ENCODE data around the gene C1orf159. TPM values are rescaled to one million over a fixed set of nuclear protein-coding genes. Genes with fewer than 3 reads are reported as not detected.

C1orf159 gene
- polyA plus RNA-seq, 2 of the 4 experiments (the other 2 are of a cell fraction), result 4.0 to 10.2 TPM

GRCh38 chr1:1092149-1092855 lies 23.6 kb downstream of the C1orf159 start:
- no peak overlapping the region for H3K4me2 ChIP-seq
- no peak for TF ChIP-seq ELK1 (IDR thresholded peaks at IDR 0.05; ENCODE audit: low read depth, low read length)
- no peak for TF ChIP-seq EHMT2 (IDR thresholded peaks at IDR 0.05; ENCODE audit: low read depth)
- no peak for TF ChIP-seq TFCP2L1 (CRISPR knock-in tag; IDR thresholded peaks at IDR 0.05)
- no peak for TF ChIP-seq NPAS2 (CRISPR knock-in tag; IDR thresholded peaks at IDR 0.05; ENCODE audit: borderline replicate concordance)
- no peak for TF ChIP-seq MAZ (IDR thresholded peaks at IDR 0.05; ENCODE audit: borderline replicate concordance, low read depth, low read length)
- no peak for TF ChIP-seq ESRRA (IDR thresholded peaks at IDR 0.05; ENCODE audit: borderline replicate concordance, low read length)
- no peak for TF ChIP-seq FOSB (CRISPR knock-in tag; IDR thresholded peaks at IDR 0.05)
- TF ChIP-seq, protein P1, sequence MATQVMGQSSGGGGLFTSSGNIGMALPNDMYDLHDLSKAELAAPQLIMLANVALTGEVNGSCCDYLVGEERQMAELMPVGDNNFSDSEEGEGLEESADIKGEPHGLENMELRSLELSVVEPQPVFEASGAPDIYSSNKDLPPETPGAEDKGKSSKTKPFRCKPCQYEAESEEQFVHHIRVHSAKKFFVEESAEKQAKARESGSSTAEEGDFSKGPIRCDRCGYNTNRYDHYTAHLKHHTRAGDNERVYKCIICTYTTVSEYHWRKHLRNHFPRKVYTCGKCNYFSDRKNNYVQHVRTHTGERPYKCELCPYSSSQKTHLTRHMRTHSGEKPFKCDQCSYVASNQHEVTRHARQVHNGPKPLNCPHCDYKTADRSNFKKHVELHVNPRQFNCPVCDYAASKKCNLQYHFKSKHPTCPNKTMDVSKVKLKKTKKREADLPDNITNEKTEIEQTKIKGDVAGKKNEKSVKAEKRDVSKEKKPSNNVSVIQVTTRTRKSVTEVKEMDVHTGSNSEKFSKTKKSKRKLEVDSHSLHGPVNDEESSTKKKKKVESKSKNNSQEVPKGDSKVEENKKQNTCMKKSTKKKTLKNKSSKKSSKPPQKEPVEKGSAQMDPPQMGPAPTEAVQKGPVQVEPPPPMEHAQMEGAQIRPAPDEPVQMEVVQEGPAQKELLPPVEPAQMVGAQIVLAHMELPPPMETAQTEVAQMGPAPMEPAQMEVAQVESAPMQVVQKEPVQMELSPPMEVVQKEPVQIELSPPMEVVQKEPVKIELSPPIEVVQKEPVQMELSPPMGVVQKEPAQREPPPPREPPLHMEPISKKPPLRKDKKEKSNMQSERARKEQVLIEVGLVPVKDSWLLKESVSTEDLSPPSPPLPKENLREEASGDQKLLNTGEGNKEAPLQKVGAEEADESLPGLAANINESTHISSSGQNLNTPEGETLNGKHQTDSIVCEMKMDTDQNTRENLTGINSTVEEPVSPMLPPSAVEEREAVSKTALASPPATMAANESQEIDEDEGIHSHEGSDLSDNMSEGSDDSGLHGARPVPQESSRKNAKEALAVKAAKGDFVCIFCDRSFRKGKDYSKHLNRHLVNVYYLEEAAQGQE (IDR thresholded peaks at IDR 0.05), result no peak
- no peak for TF ChIP-seq HOXB5 (CRISPR knock-in tag; IDR thresholded peaks at IDR 0.05)
- TF ChIP-seq HDAC2 (IDR thresholded peaks at IDR 0.05), result no peak
- no peak for TF ChIP-seq MAFK (IDR thresholded peaks at IDR 0.05; ENCODE audit: partially characterized antibody)
- TF ChIP-seq NFE2L2 (conservative IDR thresholded peaks at IDR 0.05; ENCODE audit: low read length), result no peak
- TF ChIP-seq CEBPB (IDR thresholded peaks at IDR 0.05), result no peak
- TF ChIP-seq FOSL2 (IDR thresholded peaks at IDR 0.05), result no peak
- TF ChIP-seq FOSL2 (CRISPR knock-in tag; IDR thresholded peaks at IDR 0.05), result no peak
- no peaks in the 10 kb centered on the region for H3K4me1 ChIP-seq
- H3K9me3 ChIP-seq, result no peaks in the 10 kb centered on the region
- CTCF ChIA-PET, result interaction anchor here (0.6 kb wide), 1 partner anchor 52 kb away, joined by 3 read pairs; no protein-coding TSS in a partner anchor
- POLR2A ChIA-PET, result no interaction called here
- DNase-seq (ENCODE audit: low read depth in 1 of 2, low spot score in 1 of 2) (no peak), FAIRE-seq (no peak), ATAC-seq (no peak)
- WGBS (ENCODE audit: missing lambda C conversion rate), result 100% methylated on average over 1 of the region's 28 CpGs
- no peak overlapping the region for H3K4me3 ChIP-seq
- H3K27ac ChIP-seq, result no peak overlapping the region

DNA sequence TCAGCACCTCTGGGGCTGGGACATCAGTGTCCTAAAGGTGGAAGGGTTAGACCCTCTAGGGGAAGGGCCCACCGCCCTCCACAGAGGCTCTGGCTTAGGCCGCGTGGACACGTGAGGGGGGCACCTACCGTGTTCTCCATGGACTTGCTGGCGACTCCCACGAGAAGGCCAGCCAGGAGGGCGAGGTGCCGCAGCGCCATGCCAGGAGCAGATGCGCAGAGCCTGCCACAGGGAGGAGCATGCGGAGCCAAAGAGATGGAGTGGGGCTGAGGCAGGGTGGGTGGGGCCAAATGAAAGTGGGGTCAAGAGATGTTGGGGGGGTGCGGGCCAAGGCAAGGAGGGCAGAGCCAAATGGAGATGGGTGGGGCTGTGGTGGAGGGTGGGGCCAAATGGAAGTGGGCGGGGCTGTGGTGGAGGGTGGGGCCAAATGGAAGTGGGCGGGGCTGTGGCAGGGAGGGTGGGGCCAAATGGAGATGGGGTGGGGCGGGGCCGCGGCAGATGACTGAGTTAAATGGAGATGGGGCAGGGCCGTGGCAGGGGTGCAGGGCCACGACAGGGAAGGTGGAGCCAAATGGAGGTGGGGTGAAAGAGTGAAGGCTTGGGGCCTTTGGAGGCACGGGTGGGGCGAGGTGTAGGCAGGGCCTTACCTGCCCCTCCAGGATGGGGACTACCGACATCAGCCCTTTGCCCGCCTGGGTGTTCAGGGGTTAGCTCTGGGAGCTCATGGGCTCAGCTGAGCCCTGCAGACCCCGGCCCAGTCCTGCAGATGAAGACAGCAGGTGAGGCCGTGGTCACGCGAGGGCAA lies 24.3 kb downstream of the C1orf159 start:
- Histone ChIP-seq H3K4me3 (no peak overlapping the region), H3K4me1 (no peaks in the 10 kb centered on the region), H3K4me2 (no peak overlapping the region), H3K27ac (no peak overlapping the region), H3K9me3 (no peaks in the 10 kb centered on the region)
- DNase-seq (ENCODE audit: low read depth in 1 of 2, low spot score in 1 of 2), result no peak
- TF ChIP-seq RCOR1 (IDR thresholded peaks at IDR 0.05; ENCODE audit: low read depth, low read length) (no peak), FOSL2 (IDR thresholded peaks at IDR 0.05) (no peak), FOSL2 (CRISPR knock-in tag; IDR thresholded peaks at IDR 0.05) (no peak), BHLHE40 (IDR thresholded peaks at IDR 0.05; ENCODE audit: low read depth, low read length) (no peak), SMC3 (IDR thresholded peaks at IDR 0.05) (no peak), MYC (IDR thresholded peaks at IDR 0.05; ENCODE audit: borderline replicate concordance, low read length) (no peak), ESRRA (IDR thresholded peaks at IDR 0.05; ENCODE audit: borderline replicate concordance, low read length) (no peak), SREBF2 (IDR thresholded peaks at IDR 0.05) (no peak), RFX5 (IDR thresholded peaks at IDR 0.05) (no peak)
- TF ChIP-seq, protein P2, sequence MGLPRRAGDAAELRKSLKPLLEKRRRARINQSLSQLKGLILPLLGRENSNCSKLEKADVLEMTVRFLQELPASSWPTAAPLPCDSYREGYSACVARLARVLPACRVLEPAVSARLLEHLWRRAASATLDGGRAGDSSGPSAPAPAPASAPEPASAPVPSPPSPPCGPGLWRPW (IDR thresholded peaks at IDR 0.05), result no peak
- peak in 1 of 2 experiments; percentile 53; a peak in 3 of 6 replicates for ATAC-seq
- ChIA-PET CTCF (no interaction called here), POLR2A (no interaction called here)
- no peak for FAIRE-seq
- 88% methylated on average over 8 of the region's 28 CpGs for WGBS (ENCODE audit: missing lambda C conversion rate)
